Gastrocnemius medialis (tissue), 4 donors: ENCODE results near the gene MEGF11.

Source experiments
- CTCF ChIP-seq, 5 experiments: fragments of 450-650 bp in 3 of 5; fragments of 200-600 bp in 2 of 5; sonication (generic) in 2 of 5; IDR thresholded peaks in 4 of 5; conservative IDR thresholded peaks in 1 of 5; 1 replicate in 4 of 5; 2 replicates in 1 of 5; pipeline ENCODE4 v1.5.1; 2016 to 2019; ENCODE audit warnings: antibody characterized with exemption in 5 of 5, mild to moderate bottlenecking in 3 of 5, moderate library complexity in 3 of 5
- POLR2A ChIP-seq, 2 donors: fragments of 450-650 bp; IDR thresholded peaks; one replicate each; pipeline ENCODE4 v1.6.1; 2017; ENCODE audit warnings: antibody characterized with exemption in 2 of 2, mild to moderate bottlenecking in 2 of 2, moderate library complexity in 2 of 2

DNA sequence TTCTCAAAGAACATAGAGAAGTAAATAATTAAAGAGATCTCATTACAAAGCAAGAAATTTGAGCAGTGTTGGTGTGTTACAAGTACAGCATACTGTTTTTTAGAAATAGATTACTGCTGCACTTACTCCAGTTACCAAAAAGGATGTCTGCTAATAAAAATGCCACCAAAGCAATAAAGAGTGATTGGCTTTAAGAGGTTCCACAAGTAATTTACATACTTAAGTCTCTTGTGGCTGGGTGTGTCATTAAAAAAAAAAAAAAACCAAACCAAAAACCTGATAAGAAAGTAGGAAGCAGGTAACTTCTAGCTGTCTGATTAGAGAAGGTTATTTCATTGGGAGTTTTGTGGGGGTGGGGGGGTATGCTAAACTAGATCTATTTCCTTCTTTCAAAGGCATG, 369.0 kb downstream of the MEGF11 start:
- TF ChIP-seq CTCF (IDR thresholded peaks at IDR 0.05 in 4 of 5, conservative IDR thresholded peaks at IDR 0.05 in 1 of 5) (no peak), POLR2A (IDR thresholded peaks at IDR 0.05) (no peak)
